Calu3 (cell line): Measurements from ENCODE around the gene RPS6KC1. TPM values are rescaled to one million over a fixed set of nuclear protein-coding genes. Genes with fewer than 3 reads are reported as not detected.

Source experiments
- BruUV-seq: library from RNA; stranded (reverse); fragments of 400-500 nt; replicated peaks from 2 replicates; lab custom pipeline; 2021; lab: Mats Ljungman, UMichigan
- CTCF ChIA-PET: fragments of 300-600 bp; sonication (Branson Sonifier 250); formaldehyde crosslinking; loops from one replicate; lab custom pipeline; 2022; ENCODE audit warnings: antibody characterized with exemption; lab: Charles Lee
- DNase-seq: peaks from one replicate; pipeline ENCODE4 v3.0.0; 2022
- H3K27ac Mint-ChIP-seq: one replicate; pipeline ENCODE4 v1.8.0; 2022; ENCODE audit warnings: mixed read lengths; ENCODE audit not compliant: unreplicated experiment
- H3K27me3 Mint-ChIP-seq: one replicate; pipeline ENCODE4 v1.8.0; 2022; ENCODE audit warnings: mixed read lengths; ENCODE audit not compliant: unreplicated experiment
- H3K36me3 Mint-ChIP-seq: one replicate; pipeline ENCODE4 v1.8.0; 2022; ENCODE audit warnings: mild to moderate bottlenecking, moderate library complexity, mixed read lengths; ENCODE audit not compliant: insufficient read depth, unreplicated experiment
- H3K4me1 Mint-ChIP-seq: one replicate; pipeline ENCODE4 v1.8.0; 2022; ENCODE audit warnings: mild to moderate bottlenecking, low read depth, mixed read lengths; ENCODE audit not compliant: unreplicated experiment
- H3K4me3 Mint-ChIP-seq: one replicate; pipeline ENCODE4 v1.8.0; 2022; ENCODE audit warnings: mild to moderate bottlenecking, low read depth, moderate library complexity, mixed read lengths; ENCODE audit not compliant: unreplicated experiment
- H3K9me3 Mint-ChIP-seq: one replicate; pipeline ENCODE4 v1.8.0; 2022; ENCODE audit warnings: low read depth, mixed read lengths; ENCODE audit not compliant: unreplicated experiment
- CTCF ChIP-seq: fragments of 200-600 bp; IDR thresholded peaks from one replicate; pipeline ENCODE4 v1.8.0; 2022; ENCODE audit warnings: antibody characterized with exemption; ENCODE audit not compliant: unreplicated experiment
- intact Hi-C: fragments of 100-400 bp; cut with micrococcal nuclease; formaldehyde crosslinking; loops from one replicate; pipeline ENCODE4 v1.10.0; 2022; ENCODE audit not compliant: unreplicated experiment
- total RNA-seq: library from RNA; stranded (reverse); gene quantifications from 2 replicates; pipeline ENCODE4 v1.2.3, GENCODE V29; 2022

The RPS6KC1 gene
- total RNA-seq, 1 experiment from 2014 or later = 23.5 TPM

- peaks cover 6% of the 10 kb centered on the region for H3K4me1 Mint-ChIP-seq
- CTCF ChIA-PET = no interaction called here
- peak overlapping the region; percentile 91 for H3K4me3 Mint-ChIP-seq
- intact Hi-C loops = loop anchor here (5.0 kb wide), 1 partner anchor 197 kb away; no protein-coding TSS in a partner anchor
- no peak for TF ChIP-seq CTCF
- peak overlapping the region; percentile 58 for H3K27ac Mint-ChIP-seq
- no peak for DNase-seq
- no peaks in the 10 kb centered on the region for H3K27me3 Mint-ChIP-seq
- no peaks in the 10 kb centered on the region for H3K9me3 Mint-ChIP-seq
- no TSS peak for BruUV-seq
- peaks cover 17% of the 10 kb centered on the region for H3K36me3 Mint-ChIP-seq
These were observed 36.4 kb upstream of the RPS6KC1 start for GRCh38 chr1:213014642-213015041.

DNA sequence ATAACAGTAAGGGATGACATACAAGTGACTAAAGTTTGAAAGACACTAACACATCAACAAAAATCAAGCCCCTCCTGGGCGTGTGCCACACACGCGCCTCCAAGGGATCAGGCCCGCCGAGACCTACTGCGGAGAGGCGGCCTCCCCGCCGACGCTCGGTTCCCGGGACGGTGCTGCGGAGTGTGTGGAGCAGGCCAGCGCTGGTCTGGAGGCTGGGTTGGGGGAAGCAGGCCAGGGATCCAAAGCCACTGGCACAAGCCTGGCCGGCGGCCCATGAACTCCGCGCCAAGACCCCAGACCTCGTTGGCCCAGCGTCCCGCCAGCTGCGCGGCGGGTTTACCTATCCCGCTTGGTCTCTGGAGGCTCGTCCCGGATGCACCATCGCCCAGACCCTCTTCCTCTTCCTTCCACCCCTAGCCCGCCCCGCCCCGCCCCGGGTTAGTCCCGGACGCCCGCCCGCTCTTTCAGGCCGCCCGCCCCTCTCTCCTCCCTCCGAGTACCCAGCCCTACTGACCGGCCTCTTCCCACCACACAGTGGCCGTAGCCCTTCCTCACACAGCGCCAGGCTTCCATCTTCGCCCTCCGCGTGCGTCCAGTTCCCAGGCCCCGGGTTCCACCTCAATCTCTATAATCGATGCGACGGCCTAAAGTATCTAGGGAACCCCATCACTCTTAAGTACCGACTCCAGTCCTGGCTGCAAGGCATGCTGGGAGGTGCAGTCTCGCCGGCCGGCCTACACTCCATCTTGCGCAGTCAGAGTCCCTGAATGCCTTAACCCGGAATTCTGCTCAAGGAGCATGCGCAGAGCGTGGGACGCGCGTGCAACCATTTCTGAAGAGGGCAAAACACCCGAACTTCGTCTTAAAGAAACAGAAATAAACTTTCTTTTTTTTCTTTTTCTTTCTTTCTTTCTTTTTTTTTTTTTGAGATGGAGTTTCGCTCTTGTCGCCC, 35.7 kb upstream of the RPS6KC1 start, which contains the start of gene ANGEL2:
ANGEL2 (minus strand) TSS at position 769 of the 952 bp plus-strand sequence; CDS start at position 573, 196 bp downstream.
- Mint-ChIP-seq H3K9me3 (no peaks in the 10 kb centered on the region), H3K27ac (peak within 1 kb of the TSS; percentile 58), H3K4me3 (peak within 1 kb of the TSS; percentile 91), H3K36me3 (peaks cover 17% of the 10 kb centered on the region), H3K4me1 (peaks cover 6% of the 10 kb centered on the region), H3K27me3 (no peaks in the 10 kb centered on the region)
- DNase-seq = peak; percentile 96
- TF ChIP-seq CTCF = no peak
- intact Hi-C loops = no loop called here
- TSS peak; percentile 41 for BruUV-seq
- CTCF ChIA-PET = interaction anchor here (0.7 kb wide), 1 partner anchor 36 kb away, joined by 3 read pairs; the partner anchor contains the start of gene RPS6KC1

DNA sequence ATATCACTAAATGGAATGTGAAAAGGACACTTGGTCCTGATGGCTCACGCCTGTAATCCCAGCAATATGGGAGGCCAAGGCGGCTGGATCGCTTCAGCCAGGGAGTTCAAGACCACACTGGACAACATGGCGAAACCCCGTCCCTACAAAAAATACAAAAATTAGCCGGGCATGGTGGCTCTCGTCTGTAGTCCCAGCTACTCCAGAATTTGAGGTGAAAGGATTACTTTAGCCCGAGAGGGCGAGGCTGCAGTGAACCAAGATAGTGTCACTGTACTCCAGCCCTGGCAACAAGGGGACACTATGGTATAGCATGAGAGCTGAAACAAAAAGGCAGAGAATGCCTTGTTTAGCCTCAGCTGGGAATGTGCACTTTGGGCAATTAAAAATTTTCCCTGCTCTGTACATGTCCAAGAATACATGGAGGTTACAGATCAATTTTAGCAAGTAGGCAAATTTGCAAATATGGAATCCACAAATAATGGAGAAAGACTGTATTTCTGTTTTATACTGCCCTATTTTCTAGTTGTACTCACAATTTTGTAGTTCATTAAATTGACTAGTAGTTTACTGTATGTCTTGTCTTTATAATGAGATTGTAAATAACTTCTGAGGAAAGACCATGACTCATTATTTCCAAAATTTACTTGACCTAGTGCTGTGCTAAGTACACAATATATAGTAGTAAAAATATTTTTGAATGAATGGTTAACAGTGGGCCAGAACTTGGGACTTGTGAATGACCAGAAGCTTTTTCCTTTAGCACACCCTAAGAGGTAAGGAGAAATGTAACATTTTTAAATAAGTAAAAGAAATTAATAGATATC, 33.4 kb upstream of the RPS6KC1 start:
- Mint-ChIP-seq H3K27me3 (no peaks in the 10 kb centered on the region), H3K36me3 (peaks cover 17% of the 10 kb centered on the region), H3K9me3 (no peaks in the 10 kb centered on the region), H3K4me1 (peaks cover 6% of the 10 kb centered on the region), H3K27ac (no peak overlapping the region), H3K4me3 (no peak overlapping the region)
- TF ChIP-seq CTCF = no peak
- intact Hi-C loops = no loop called here
- CTCF ChIA-PET = no interaction called here
- no peak for DNase-seq
- BruUV-seq = no TSS peak

GRCh38 chr1:213019450-213019849, 31.6 kb upstream of the RPS6KC1 start:
- H3K27me3 Mint-ChIP-seq = no peaks in the 10 kb centered on the region
- intact Hi-C loops = no loop called here
- H3K4me3 Mint-ChIP-seq = no peak overlapping the region
- TF ChIP-seq CTCF = no peak
- H3K4me1 Mint-ChIP-seq = no peaks in the 10 kb centered on the region
- peaks cover 17% of the 10 kb centered on the region for H3K36me3 Mint-ChIP-seq
- H3K9me3 Mint-ChIP-seq = no peaks in the 10 kb centered on the region
- no TSS peak for BruUV-seq
- DNase-seq = no peak
- H3K27ac Mint-ChIP-seq = no peak overlapping the region
- CTCF ChIA-PET = interaction anchor here (0.6 kb wide), 1 partner anchor 17 kb away, joined by 3 read pairs; no protein-coding TSS in a partner anchor
